Measurements from ENCODE around the gene KLHDC10. TPM values are rescaled to one million over a fixed set of nuclear protein-coding genes. Genes with fewer than 3 reads are reported as not detected.

KLHDC10 gene
- total and polyA plus RNA-seq, 2 experiments from 2014 or later: 5.5 to 14.7 TPM

DNA sequence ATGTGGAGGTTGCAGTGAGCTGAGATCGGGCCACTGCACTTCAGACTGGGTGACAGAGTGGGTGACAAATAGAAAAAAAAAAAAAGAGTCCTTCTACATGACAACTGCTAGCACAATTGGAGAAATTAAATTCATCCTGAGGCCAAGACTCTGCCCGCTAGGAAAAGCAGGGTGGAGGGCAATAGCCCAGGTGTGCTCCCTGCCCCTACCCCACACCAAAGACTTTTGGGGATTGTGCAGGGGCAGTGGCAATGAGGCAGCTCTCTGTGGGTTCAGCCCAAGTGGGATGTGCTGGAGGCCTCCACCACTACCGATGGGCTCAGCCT is 73.6 kb downstream of the KLHDC10 start (continued):
- TF ChIP-seq, protein P1, sequence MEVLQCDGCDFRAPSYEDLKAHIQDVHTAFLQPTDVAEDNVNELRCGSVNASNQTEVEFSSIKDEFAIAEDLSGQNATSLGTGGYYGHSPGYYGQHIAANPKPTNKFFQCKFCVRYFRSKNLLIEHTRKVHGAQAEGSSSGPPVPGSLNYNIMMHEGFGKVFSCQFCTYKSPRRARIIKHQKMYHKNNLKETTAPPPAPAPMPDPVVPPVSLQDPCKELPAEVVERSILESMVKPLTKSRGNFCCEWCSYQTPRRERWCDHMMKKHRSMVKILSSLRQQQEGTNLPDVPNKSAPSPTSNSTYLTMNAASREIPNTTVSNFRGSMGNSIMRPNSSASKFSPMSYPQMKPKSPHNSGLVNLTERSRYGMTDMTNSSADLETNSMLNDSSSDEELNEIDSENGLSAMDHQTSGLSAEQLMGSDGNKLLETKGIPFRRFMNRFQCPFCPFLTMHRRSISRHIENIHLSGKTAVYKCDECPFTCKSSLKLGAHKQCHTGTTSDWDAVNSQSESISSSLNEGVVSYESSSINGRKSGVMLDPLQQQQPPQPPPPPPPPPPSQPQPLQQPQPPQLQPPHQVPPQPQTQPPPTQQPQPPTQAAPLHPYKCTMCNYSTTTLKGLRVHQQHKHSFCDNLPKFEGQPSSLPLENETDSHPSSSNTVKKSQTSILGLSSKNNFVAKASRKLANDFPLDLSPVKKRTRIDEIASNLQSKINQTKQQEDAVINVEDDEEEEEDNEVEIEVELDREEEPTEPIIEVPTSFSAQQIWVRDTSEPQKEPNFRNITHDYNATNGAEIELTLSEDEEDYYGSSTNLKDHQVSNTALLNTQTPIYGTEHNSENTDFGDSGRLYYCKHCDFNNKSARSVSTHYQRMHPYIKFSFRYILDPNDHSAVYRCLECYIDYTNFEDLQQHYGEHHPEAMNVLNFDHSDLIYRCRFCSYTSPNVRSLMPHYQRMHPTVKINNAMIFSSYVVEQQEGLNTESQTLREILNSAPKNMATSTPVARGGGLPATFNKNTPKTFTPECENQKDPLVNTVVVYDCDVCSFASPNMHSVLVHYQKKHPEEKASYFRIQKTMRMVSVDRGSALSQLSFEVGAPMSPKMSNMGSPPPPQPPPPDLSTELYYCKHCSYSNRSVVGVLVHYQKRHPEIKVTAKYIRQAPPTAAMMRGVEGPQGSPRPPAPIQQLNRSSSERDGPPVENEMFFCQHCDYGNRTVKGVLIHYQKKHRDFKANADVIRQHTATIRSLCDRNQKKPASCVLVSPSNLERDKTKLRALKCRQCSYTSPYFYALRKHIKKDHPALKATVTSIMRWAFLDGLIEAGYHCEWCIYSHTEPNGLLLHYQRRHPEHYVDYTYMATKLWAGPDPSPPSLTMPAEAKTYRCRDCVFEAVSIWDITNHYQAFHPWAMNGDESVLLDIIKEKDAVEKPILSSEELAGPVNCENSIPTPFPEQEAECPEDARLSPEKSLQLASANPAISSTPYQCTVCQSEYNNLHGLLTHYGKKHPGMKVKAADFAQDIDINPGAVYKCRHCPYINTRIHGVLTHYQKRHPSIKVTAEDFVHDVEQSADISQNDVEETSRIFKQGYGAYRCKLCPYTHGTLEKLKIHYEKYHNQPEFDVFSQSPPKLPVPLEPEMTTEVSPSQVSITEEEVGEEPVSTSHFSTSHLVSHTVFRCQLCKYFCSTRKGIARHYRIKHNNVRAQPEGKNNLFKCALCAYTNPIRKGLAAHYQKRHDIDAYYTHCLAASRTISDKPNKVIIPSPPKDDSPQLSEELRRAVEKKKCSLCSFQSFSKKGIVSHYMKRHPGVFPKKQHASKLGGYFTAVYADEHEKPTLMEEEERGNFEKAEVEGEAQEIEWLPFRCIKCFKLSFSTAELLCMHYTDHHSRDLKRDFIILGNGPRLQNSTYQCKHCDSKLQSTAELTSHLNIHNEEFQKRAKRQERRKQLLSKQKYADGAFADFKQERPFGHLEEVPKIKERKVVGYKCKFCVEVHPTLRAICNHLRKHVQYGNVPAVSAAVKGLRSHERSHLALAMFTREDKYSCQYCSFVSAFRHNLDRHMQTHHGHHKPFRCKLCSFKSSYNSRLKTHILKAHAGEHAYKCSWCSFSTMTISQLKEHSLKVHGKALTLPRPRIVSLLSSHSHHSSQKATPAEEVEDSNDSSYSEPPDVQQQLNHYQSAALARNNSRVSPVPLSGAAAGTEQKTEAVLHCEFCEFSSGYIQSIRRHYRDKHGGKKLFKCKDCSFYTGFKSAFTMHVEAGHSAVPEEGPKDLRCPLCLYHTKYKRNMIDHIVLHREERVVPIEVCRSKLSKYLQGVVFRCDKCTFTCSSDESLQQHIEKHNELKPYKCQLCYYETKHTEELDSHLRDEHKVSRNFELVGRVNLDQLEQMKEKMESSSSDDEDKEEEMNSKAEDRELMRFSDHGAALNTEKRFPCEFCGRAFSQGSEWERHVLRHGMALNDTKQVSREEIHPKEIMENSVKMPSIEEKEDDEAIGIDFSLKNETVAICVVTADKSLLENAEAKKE (CRISPR knock-in tag; IDR thresholded peaks at IDR 0.05): no peak

DNA sequence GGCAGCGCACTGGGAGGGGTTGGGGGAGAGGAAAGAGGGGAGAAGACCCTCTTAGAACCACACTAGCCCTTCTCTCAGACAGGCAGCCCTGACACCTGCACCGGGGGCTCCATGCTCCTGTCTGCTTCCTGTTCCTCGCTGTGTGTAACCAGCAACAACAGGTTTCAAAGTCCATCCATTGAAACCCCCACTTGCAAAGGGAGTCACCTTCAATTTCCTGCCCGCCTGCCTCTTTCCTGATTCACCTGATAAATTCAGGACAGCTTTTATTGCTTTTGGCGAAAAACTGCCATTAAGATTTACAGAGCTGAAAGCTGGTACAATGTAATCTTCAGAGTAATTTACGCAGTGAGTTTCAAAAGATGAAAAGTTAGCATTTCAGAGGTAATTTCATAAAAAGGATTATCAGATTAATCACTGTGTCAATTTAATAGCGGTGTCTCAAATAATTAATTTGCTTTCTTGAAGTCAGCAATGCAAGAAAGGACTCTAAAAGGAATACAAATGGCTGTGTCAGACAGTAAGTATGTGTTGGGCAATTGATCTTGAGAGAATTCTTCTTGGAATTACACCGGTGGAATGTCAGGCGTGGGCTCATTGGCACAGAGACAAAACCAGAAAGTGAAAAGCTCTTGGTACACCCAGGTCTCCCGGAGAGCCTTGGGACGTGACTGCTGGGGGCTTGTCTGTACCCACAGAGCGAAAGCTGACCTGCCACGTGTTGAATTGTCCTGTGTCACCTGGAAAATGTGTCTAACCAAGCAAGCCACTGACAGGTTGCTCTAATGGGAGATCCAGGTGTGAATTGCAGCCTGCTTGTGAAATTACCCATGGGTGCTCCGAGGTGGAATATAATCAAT is 74.2 kb downstream of the KLHDC10 start:
- Mint-ChIP-seq H3K27ac (peak overlapping the region; percentile 62; the same call in 1 of the 2 replicates), H3K4me3 (no peak overlapping the region), H3K9me3 (no peaks in the 10 kb centered on the region), H3K4me1 (peaks cover 28% of the 10 kb centered on the region), H3K36me3 (ENCODE audit: low read depth) (no peaks in the 10 kb centered on the region), H3K27me3 (ENCODE audit: insufficient read depth, low read depth, poor library complexity) (peaks cover 19% of the 10 kb centered on the region)
- 0 out of 2 replicates have a peak, but pooled peaks cover 3% of the 10 kb centered on the region for H3F3A ChIP-seq (replicated peaks; ENCODE audit: low read depth)
- H3K9me2 ChIP-seq (ENCODE audit: insufficient read depth): no peaks in the 10 kb centered on the region
- no peaks in the 10 kb centered on the region for H3K79me2 ChIP-seq (replicated peaks; ENCODE audit: insufficient read depth)
- no peak for DNase-seq (ENCODE audit: low spot score)
- no peak overlapping the region for H3K27ac ChIP-seq (ENCODE audit: low read depth)
- no peak for ATAC-seq
- H3K36me3 ChIP-seq (ENCODE audit: insufficient read depth): no peaks in the 10 kb centered on the region
- no peak overlapping the region for H2AFZ ChIP-seq
- H3K4me3 ChIP-seq: no peak overlapping the region
- H3K27me3 ChIP-seq (ENCODE audit: insufficient read depth): peaks cover 15% of the 10 kb centered on the region
- peaks cover 5% of the 10 kb centered on the region; the same call in 1 of the 2 replicates for H3K4me1 ChIP-seq (ENCODE audit: insufficient read depth)
- H3K4me2 ChIP-seq: no peak overlapping the region
- no peaks in the 10 kb centered on the region for H4K20me1 ChIP-seq (replicated peaks; ENCODE audit: insufficient read depth)
- TF ChIP-seq, protein P2, sequence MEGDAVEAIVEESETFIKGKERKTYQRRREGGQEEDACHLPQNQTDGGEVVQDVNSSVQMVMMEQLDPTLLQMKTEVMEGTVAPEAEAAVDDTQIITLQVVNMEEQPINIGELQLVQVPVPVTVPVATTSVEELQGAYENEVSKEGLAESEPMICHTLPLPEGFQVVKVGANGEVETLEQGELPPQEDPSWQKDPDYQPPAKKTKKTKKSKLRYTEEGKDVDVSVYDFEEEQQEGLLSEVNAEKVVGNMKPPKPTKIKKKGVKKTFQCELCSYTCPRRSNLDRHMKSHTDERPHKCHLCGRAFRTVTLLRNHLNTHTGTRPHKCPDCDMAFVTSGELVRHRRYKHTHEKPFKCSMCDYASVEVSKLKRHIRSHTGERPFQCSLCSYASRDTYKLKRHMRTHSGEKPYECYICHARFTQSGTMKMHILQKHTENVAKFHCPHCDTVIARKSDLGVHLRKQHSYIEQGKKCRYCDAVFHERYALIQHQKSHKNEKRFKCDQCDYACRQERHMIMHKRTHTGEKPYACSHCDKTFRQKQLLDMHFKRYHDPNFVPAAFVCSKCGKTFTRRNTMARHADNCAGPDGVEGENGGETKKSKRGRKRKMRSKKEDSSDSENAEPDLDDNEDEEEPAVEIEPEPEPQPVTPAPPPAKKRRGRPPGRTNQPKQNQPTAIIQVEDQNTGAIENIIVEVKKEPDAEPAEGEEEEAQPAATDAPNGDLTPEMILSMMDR (conservative IDR thresholded peaks at IDR 0.05; ENCODE audit: low read depth in 2 of 2): no peak
- TF ChIP-seq EZH2 (IDR thresholded peaks at IDR 0.05; ENCODE audit: low read depth, unreplicated experiment) (no peak), JUNB (IDR thresholded peaks at IDR 0.05; ENCODE audit: unreplicated experiment) (no peak), POLR2AphosphoS5 (IDR thresholded peaks at IDR 0.05; ENCODE audit: low read depth) (no peak), NANOG (IDR thresholded peaks at IDR 0.05; ENCODE audit: borderline replicate concordance) (no peak), ZNF114 (CRISPR knock-in tag; IDR thresholded peaks at IDR 0.05) (no peak)
